Activated CD4-positive, alpha-beta T cell treated with anti-CD3 and anti-CD28 coated beads, Interleukin-2, amount 50 U/mL, for 1 hour (primary cell): Measurements from ENCODE around the gene SPATA32.

ENCODE experiments used
- DNase-seq: peaks from one replicate; pipeline ENCODE4 v3.0.0-alpha.2; 2020

SPATA32 gene

GRCh38 chr17:45293413-45294211 lies 31.7 kb upstream of the SPATA32 start:
- DNase-seq: no peak

DNA sequence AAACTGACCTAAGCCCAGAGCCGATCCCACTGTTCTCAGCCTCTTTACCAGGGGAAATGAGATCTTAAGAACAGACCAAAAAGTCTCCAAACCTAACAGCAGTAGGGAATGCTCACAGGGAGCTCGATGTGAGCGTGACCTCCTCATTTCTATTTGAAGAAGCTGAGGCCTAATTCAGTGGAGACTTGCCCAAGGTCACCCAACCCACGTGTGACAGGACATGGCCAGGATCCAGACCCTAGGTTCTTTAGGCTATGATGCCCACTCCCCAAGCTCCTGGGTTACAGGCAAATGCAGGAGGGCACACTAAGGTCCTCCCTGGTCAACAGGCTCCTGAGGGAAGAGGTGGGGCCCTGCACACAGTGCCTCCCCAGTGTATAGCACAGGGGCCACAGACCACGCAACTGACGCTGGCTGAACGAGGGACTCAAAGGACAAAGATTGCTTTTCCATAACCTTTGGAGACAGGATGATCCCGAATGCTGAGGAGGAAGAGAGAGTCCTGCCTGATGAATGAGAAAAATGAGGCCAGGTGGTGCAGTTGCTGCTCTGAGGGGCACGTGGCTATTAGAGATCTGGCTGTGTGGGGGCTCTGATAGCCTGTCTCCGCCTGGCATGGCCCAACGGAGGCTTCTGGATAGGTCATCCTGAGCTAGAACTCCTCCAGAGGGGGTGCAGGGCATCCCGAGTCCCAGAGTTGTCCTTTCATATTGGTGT lies 31.0 kb upstream of the SPATA32 start:
- no peak for DNase-seq

DNA sequence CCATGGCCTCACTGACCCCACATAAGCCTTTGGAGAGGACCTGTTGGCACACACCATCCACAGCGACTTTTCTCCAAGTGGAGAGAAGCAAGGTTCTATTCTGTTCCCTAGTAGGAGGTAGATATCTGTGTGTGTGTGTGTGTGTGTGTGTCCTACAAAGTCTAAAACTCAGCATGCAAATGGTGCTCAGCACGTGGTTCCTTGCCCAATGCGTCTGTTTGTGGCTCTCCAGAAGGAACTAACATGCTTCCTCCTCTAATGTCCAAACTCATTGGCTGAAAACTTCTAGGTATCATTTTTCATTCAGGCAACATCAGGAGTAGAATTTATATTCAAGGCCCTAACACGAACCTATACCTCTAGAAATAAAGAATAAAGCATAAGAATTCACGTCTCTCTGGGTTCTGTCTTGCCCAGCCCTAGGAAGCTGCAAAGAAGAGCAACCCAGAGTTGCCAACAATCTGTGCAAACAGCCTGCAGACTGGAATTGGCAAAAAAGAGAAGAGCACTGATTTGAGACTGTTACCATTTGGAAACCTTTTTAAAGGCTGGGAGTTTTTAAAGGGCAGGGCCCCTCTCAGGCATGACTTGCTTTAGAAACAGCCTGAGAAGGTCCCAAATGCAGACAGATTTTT lies 29.4 kb upstream of the SPATA32 start:
- DNase-seq: no peak

GRCh38 chr17:45290269-45290765 lies 28.4 kb upstream of the SPATA32 start:
- no peak for DNase-seq

GRCh38 chr17:45289301-45290268 lies 27.7 kb upstream of the SPATA32 start:
- DNase-seq: no peak

GRCh38 chr17:45288825-45289224 lies 26.9 kb upstream of the SPATA32 start:
- DNase-seq: no peak

DNA sequence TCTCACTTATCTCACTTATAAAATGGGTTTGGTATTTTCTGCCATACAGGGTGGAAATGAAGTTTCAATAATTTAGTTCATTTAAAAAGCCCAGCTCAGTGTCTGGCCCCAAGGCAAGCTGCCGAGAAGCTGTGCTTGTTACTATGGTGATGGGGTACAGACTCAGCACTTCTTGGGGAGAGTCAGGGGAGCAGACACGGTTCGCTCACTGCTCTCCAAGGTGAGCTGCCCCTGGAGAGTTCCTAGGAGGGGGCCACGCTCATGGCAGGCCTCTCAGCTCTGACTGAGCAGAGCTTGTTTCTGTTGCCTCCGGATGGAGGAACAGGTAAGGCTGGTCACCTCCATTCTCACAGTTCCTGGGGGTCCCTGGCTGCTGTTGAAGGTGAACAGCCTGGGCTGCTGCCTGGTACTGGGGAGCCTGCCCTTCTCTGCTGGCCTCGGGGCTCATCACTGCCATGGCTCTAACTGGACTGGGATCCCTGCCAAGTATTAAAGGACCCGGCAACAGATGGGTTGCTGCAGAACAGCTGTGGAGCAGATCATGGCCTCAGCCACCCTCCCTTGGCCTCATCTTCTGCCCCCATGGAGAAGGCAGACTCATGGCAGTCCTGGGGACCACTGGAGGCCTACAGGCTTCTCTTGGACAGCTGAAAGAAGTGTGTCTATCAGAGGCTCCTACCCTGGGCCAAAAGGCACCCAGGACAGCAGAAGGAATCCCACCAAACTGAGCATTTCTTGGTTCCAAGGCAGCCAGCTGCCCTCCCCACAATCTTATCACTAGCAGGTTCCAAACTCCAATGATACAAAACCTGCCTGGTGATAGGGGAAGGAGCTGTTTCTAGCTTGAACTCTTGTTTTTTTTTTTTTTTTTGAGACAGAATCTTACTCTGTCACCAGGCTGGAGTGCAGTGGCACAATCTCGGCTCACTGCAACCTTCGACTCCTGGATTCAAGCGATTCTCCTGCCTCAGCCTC lies 25.9 kb upstream of the SPATA32 start:
- DNase-seq: no peak

DNA sequence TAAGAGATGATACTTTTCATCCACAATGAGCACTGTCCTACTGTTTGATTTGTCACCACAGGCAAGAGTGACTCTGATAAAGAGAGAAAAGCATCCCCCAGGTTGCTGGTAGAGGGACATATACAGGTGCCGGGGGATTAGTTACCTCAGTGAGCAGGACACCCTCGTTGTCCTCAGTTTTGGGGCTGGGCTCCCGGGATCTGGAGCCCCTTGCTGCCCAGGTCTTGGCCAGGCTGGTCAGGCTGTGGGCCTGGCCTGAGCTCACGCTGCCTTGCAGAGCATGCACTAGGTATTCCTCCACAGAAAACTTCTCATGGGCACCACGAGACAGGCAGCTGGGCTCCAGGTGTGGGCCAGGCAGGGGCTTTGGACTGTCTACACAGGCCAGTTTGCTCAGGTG lies 24.4 kb upstream of the SPATA32 start:
- no peak for DNase-seq

- DNase-seq: peak; percentile 40
These were observed 22.6 kb upstream of the SPATA32 start for GRCh38 chr17:45284176-45285140.

DNA sequence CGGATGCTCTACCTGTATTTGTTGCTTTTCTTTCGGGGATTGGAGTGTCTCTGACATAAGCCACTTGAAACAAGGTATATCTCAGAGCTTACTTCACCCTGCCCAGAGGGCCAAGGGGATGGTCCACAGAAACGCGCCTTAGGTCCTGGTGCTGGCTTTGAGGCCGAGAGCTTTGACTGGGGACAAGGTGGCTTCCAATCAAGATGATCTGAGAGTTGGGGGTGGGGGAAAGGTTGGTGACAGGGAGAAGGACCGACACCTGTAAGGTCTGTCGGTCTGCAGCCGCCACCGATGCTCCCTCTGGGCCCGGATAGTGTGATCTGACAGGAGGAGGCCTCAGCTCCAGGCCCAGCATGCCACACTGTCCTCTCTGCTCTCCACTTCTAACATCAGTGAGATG lies 21.8 kb upstream of the SPATA32 start:
- no peak for DNase-seq

DNA sequence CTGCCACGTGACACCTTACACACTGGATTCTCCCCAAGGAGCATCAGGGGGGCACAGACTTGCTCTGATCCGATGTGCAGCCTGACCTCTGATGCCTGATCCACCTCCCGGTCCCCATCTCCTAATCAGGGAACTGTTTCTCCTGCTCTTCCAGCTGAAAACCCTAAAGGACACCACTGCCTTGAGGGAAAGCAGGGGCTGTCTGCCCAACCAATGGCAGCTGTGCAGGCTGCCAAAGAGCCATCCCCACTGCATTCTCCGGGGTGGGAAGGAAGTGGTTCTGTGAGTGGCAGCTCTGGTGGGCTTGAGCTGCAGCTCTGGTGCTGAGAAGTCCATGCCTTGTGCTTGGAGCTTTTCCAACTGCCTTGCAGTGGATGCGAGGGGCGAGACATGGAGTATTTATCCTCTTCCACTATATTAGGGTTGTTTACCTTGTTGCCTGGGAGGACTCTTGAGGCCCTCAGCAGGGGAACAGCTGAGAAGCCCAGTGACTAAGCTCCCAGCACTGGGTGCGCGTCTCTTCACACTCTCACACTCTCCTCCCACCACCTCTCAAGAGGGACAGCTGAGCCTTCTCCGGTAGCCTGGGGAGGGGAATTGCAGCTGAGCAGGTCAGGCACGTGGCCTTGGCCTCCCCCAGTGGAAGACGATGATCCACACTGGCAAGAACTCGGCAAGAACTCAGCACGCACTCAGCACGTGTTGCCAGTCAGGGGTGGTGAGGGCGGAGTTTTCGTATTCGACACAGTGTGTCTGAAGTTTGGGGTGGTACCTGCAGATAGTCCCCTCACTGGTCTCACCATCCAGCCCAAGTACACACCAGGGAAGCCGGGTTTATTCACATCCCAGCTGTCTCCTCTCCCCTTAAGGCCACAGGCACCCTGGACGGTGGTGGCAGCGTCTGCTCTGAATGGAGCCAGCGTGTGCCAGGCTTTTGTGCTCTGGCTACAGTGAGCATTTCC lies 21.1 kb upstream of the SPATA32 start:
- DNase-seq: no peak

GRCh38 chr17:45279898-45280297 lies 18.0 kb upstream of the SPATA32 start:
- DNase-seq: no peak

DNA sequence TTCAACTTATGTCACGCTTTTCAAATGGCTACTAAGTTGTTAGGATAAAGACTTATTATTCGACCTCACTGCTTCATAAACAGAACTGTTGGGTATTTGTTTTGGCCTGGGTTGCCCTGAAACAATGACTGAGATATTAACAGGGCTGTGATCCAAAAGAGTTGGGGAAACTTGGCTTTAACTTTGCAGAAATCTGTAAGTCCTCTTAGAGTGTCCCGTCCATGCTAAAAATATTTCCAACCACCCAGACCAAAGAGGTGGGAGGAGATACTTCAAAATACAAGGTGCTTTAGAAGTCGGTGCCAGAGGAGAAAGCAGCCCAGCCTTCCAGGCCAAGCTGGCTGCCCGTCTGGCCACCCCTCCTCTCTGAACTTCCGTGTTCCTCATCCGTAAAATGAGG lies 16.1 kb upstream of the SPATA32 start:
- DNase-seq: no peak

GRCh38 chr17:45277216-45277849 lies 15.4 kb upstream of the SPATA32 start:
- DNase-seq: peak; percentile 92

GRCh38 chr17:45276031-45276430 lies 14.1 kb upstream of the SPATA32 start:
- no peak for DNase-seq

DNA sequence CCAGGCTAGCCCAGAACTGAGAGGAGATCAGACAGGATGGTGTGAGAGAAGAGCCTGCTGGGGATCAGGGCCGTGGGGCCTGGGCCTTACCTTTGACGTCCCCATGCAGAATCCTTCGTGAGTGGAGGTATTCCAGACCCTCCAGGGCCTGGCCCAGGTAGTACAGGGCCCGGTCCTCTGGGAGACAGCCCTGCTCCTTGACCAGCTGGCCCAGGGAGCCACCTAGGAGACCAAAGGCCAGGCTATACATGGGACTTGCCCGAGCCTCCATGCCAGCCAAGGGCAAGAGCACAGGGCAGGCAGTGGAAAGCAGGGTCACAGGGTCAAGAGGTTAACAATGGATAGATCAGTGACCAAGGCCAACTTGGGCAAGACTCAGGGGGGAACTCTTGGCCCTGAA lies 12.1 kb upstream of the SPATA32 start:
- no peak for DNase-seq

DNA sequence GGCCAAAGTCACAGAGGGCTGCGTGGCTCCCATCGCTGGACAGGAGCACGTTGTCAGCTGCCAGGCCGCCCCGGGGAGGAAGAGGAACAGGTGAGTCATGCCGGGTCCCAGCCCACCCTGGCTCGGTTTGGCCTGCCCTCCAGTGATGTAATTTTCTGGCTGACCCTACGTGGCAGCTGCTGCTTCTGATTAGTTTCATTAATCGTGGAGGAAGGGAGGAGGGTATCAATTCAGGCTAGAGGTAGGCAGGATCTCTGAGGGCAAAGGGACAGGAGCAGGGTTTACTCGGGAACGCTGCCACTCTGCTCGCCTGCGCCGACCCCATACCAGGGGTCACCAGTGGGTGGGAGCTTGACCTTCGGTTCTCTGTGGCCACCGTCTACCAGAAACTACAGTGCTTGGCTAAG lies 11.7 kb upstream of the SPATA32 start:
- DNase-seq: no peak

DNA sequence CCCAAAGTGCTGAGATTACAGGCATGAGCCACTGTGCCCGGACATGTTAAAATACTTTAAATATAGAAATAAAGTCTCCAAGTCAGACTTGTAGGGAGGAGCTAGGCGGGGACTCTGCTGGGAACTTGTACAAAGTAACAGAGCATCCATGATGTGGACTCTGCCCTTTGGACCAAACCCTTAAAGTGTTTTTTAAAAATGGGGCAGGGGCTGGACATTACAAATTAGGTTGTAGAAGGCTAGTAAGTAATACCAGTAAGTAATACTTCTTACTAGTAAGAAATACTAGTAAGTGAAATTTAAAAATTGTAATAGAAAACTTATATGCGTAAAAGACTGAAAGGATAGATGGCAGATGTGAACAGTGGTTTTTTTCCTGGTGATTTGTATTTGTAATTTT lies 9.7 kb upstream of the SPATA32 start:
- DNase-seq: no peak
